M059J (cell line): Measurements from ENCODE around the gene AOPEP. TPM values are rescaled to one million over a fixed set of nuclear protein-coding genes. Genes with fewer than 3 reads are reported as not detected.

Experiments used
- DNase-seq: peaks from one replicate; pipeline ENCODE4 v3.0.0-alpha.2; 2012; ENCODE audit warnings: low read depth
- total RNA-seq: library from RNA; depleted of rRNA; stranded (reverse); fragments of >200 nt; shearing (Covaris generic); gene quantifications from 2 replicates; pipeline ENCODE4 v1.2.3, GENCODE V29; 2014

Gene AOPEP
- total RNA-seq, 1 experiment from 2014 or later = 120 TPM

DNA sequence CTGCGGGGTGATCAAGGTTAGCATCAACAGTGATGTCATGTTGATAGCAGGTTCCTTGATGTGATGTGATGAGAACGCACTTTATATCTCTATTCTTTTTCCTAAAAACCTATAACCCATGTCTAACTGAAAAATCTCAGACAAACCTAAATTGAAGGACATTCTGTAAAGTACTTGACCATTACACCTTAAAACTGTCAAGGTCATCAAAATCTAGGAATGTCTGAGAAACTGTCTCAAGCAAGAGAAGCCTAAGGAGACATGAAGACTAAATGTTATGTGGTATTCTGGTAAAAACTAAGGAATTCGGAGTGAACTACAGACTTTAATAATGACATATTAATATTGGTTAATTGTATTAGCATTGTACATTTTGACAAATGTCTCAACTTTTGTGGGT, 170.0 kb downstream of the AOPEP start:
- no peak for DNase-seq

DNA sequence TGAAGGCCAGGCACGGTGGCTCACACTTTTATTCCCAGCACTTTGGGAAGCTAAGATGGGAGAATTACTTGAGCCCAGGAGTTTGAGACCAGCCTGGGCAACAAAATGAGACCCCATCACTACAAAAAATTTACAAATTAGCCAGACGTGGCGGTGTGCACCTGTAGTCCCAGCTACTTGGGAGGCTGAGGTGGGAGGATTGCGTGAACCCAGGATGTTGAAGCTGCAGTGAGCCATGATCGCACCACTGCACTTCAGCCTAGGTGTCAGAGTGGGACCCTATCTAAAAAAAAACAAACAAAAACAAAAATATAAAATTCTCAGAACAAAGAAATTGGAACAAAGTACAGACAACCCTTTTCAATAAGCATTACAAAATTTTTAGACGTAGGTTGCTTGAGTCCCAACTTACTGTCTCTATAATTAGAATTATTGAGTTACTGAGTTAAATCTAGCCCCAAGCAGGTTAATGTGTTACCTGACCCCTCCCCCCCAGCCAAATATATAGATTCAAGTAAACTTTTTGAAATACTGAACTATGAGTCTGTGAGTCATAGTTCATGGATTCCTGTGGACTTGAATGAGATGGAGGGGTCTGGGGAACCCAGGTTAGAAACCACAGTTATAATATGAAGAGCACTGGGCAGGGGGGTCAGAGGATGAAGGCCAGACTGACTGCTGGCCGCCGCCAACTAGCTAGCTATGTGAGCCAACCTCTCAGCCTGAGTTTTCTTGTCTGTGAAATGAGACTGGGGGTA, 173.1 kb downstream of the AOPEP start:
- peak; percentile 40 for DNase-seq

DNA sequence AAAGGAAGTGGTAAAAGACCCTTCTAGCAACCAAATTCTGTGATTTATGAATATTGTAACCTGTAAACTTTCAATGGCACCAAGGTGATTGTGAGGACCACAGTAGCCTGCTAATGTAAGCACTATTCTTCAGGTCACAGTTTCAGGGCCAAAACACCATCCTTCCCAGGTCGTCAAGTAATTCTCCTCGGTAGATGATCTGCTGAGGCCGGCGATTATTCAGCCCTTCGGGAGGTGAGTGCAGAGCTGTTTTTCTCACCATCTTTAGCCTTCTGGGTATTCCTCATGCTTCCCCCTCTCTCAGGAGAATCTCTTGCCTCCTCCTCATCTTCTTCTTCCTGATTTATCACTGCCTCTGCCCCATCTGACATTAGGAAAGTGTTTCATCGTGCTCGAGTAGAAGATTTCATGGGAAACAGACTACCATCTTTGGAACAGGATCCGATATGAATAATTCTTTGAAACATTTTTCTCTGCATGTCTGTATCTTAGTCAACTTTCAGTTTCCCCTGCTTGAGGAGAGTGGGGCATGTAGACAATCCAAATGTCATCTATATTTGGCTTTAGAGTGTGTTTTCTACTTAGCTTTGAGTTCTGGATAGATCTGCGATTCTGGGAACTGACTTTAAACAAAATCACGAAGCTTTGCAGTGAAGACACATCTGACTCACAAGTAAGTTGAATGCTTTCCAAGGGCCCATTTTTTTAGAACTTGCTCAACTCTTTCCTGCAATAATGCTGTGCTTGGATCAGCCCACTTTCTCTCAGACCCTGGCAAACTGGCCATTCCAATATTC, 173.9 kb downstream of the AOPEP start:
- DNase-seq = peak; percentile 93

DNA sequence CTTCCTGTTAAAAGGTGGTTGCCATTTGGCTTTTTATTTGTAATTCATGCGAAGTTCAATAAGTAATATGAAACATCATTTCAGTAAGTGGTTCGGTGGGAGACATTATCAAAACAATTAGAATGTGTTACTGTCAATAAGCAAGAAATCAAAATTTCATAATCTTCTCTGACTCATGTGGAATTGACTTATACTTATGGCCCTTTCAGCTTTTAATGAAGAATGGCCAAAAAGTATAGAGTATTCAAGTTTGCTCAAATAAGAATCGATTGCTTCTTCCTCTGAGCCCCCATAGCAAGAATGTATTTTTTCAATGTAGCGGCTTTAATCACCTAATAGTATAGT, 174.5 kb downstream of the AOPEP start:
- DNase-seq = no peak

DNA sequence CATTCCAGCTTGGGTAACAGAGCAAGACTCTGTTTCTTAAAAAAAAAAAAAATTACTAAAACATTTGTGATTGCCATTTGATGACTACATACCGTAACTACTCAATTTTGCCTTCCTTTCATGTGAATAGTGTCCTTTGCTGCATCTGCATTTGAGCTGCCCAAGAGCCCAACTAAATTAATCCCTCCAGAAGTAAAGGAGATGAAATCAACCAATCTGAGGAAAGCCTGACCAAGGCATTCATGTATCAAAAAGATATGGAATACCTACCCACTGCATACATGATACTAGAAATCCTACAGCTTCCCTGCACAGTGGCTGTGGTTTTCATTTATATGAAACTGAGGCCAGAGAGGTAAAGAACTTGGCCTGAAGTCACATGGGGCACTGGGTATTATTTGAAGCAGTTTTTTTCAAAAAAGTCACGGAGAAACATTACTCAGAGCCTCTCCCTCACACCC, 177.5 kb downstream of the AOPEP start:
- peak; percentile 71 for DNase-seq

DNA sequence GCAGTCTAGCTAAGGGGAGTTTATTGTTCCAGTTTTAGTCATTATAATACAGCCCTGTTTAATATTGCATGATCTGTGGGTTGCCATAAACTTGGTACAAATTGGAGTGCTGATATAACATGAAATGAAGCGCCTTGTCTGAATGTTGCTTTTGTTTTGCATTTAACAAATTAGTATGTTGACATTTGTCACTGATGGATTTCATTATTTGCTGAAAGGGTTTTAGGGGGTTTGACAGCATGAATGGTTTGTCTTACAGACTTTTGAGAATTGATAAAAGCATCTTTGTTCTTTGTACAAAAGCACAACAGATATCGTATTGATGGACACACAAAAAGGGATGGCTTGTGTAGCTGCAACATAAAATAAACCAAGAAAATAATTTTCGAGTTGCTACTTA, 178.3 kb downstream of the AOPEP start:
- no peak for DNase-seq

DNA sequence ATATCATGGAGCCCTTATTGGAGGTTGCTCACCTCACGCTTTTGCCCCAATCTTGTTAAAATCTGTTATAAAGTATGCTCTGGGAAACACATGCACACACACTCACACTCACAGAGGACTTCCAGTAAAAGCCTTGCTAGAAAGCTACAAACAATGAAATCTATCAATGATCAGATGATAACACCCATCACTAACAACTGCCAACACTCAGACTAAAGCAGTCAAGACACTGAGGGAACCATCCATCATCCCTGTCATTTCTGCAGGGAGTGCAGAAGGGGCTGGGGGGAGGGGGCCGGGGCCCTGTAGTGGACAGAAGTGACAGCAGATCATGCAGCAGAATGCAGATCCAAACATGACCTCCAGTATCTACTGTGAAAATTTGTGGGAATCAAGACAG, 179.1 kb downstream of the AOPEP start:
- no peak for DNase-seq

DNA sequence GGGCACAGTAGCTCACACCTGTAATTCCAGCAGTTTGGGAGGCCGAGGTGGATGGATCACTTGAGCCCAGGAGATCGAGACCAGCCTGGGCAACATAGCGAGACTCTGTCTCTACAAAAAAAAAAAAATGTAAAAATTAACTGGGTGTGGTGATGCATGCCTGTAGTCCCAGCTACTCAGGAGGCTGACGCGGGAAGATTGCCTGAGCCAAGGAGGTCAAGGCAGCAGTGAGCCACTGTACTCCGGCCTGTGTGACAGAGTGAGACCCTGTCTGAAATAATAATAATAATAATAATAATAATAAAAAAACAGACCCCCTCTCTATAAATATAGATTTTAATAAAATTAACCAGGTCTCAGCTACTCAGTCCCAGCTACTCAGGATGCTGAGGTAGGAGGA, 179.7 kb downstream of the AOPEP start:
- no peak for DNase-seq

DNA sequence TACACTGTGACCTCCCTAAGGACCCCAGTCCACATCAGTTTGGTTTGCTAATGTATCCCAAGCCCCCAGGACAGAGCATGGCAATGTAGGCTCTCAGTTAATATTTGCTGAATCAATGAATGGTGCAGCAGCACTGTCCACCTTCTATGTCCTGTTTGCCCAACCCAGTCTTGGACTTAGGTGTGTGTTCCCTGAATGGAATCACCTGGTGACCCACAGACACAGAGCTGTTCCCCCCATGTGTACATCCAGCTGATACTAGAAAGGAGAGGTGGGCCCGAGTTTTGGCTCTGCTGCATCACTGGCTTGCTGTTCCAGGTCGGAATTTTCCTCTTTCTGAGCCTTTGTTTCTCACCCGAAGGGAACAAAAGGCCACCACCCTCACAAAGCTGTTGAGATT, 180.2 kb downstream of the AOPEP start:
- DNase-seq = no peak

DNA sequence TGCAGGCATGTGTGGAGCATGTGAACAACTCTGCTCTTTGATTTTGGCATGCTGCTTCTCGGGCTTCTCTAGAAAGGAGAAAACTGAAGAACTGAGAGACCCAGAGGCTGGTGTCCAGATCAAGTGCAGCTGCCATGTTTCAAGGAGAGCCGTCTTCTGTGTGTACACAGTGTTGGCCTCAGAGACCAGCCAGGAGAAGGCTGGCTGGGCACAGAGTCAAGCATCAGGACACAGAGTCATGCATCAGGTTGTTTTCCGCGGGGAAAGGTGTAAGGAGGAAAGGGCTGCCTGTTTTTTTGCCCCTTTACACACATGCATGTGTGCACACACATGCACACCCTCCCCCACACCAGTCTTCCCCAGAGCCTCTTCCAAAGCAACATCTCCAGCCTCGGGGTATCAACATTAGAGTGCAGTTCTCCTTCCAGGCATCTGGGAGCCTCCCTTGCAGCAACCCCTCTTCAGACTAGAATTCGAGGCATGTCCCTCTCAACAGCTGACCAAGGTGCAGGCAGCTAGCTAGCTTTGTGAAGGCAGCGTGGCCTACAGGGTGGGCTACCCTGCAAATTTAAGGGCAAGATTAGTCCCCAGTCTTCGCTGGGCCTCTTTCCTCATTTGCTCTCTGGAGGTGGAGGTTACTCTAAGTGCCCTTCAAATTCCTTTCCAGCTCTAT, 180.9 kb downstream of the AOPEP start:
- DNase-seq = no peak

DNA sequence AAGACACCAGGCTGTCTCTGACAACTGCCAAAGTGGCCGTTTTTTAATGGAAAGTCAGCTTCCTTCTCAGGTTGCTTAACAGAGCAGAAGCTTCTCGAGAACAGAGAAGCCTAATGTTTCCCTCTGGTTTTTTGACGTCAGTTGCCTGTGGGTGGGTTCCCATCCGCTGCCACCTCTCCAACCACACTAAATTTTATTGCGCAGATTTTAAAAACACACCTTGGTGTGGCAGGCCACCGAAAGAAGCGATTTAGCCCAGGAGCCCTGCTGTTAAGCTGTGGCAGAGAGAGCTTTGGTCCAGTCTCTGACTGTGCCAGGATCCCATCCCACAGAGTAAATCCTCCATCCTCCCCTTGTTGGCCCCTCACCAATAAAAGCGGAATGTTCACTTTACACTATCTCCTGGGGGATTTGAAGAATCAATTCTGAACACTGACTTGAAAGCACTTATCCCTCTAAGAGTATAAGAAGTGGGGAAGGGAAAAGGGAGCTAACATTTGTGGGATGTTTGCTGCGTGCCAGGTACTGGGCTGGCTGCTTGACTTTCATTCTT, 181.6 kb downstream of the AOPEP start:
- no peak for DNase-seq

DNA sequence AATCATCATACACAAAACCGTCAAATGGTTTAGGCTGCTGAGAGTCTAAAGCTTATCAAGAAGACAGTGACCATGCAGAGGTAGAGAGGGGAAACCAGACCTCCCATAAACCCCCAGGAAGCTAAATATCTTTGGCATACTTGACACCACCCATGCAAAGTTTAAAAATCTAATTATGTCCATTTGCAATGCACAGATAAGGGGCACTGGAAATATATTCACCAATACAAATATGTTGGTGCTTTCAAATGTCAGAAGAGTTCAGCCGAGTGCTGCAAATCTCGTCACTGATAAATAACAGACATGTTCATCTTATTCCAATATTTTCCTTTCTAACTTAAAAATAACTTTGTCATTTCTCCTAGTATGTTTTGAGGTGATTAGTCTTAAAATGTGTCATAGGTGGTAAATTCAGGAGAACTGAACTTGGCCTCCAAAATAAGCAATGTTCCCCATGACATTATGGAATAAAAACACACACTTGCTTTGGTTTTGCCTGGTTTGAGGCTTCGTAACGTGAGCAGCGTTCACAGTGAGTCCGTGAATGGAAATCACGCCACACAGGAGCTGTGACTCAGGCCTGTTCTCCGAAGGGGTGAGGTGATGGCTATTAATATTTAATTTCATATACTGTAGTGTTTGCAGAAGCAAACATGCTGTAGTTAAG, 182.2 kb downstream of the AOPEP start:
- DNase-seq = no peak

DNA sequence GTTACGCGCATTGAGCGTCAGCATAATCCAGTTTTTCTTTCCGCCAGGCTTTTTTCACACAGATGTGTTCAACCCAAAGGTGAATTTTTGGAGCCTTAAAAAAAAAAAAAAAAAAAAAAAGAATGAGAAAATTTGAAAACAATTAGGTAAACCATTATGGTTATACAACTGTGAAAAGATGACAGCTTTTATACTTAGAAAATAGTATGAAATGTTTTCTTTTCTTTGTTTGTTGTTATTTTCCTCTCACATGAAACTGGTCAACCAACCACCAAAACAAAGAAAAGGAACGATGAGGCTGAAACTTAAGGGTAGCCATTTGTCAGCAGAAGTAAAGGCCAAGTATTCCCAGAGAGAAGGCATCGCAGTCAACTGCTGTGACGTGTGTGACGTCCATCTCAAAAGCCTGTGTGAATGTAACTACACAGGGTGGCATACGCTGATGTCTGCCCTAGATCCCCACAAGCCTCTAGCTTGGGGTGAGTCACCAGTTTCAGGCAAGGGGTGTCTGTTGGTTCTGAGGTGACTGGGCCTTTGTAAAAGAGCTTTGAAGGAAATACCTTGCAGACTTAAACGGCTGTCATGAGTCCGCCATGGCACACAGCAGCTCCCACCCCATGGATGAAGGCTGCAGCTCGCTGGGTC, 182.9 kb downstream of the AOPEP start:
- peak; percentile 81 for DNase-seq

DNA sequence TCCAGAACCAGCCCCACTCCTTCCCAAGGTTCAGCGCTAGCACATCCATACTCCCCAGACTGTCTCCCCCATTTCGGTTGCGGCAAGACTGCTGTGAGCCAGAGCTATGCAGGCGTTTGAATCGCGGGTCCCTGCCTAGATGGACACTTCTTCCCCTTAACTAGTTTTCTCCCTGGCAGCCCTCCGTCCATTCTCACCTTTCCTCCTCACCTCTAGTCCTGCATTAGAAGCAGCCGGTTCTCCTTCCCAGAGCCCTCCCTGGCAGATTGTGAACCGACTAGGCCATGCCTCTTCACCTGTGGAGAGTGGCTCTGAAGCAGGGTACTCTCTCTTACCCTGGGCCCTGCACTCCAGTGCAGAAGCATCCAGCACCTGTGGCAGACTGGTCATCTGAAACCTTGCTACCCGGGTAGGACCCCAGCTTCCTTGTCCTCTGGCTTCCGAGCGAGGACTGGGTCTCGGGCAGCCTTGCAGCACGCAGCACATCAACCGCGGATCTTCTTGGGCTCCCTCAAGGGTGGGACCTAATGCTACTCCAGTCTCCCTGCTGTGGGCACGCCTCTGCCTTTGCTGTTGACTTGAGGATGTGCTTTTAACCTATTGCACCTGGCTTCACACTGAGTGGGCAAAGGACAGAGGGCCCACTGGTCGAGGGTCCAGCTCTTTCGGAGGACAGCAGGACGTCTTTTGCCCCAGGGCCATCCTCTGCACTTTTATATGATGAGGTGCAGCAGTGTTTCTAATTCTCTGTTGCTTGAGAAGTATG, 183.6 kb downstream of the AOPEP start:
- no peak for DNase-seq

DNA sequence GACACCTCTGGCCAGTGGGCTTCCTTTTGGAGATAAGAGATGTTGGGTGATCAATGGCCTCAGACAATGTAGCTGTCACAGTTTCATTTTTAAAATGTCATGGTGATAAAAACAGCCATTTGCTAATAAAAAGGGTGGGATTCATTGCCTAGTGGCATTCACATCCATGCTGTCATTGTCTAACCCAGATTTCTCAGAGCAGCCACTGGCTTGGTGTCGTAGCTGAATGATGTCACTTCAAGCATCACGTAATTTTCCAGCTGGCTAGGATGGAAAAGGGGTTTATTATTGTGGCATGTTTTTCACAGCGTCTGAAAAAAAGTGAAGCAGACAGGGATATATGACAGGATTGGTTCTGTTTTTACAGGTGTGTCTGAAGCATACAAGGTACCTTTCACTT, 184.7 kb downstream of the AOPEP start:
- no peak for DNase-seq

DNA sequence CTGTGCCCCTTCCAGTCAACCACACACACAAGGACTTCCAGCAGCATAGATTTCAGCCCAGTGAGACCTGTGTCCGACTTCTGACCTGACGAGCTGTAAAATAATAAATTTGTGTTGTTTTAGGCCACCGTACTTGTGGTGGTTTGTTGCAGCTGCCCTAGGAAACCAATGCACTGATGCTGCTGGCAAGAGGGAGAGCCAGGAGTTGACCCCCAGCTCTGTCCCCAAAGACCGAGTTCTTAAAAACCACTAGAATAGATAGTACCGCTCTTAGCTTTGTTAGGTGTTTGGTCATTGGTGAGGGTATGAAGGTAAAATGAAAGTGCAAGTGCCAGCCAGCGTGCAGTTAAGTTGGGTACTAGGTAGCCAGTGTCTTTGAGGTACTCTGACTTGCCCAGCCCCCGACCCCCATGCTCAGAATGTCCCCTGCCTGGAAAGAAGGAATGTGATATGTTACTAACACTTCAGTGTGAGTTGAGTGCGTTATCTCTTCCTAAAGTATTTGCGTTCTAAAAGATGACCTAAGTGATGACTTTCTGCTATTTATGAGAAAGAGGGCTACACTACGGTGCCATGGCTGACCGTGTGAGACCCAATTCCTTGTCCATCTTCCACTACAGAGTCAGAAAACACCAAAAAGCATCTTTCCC, 185.6 kb downstream of the AOPEP start:
- DNase-seq = no peak

DNA sequence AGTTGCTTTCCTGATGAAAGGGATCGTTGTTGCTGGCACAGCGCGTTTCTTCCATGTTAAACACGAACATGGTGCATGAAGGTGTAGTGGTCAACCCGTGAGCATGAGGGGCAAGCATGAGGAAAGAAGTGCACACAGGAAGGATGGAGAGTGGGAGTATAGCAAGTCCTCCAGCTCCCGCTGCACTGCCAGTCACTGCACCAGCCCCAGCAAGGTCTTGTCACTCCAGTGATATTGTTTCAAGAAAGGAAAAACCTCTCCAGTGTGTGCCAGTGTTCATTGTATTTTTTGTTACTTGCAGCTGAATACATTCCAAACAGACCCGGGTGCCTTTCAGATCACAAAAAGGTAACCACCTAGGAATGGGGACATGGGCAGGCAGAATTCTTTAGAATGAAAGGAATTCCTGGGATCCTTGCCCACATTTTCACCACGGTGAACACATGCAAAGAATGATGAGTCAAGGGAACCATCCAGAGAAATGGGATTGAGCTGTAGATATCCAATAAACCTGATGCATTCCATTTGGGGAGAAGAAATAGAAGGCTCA, 186.3 kb downstream of the AOPEP start:
- peak; percentile 99 for DNase-seq

DNA sequence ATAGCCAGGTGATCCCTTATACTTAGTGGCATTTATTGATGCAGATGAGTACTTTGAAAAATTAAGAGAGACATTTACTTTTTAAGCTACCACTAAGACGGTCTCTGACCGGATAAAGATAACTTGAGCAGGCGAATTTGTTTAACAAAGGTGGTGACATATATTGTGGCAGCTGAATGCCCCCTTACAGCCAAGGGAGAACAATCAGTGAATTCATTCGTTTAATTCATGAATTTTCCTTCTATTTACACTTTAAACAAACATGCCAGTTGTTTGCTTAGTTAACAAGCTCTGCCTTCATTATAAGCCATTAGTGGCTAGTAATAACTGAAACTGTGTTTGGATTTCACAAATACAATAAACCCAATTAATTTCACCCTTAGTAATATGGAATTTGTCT, 187.1 kb downstream of the AOPEP start:
- no peak for DNase-seq
